Ishikawa (cell line): ENCODE results near the gene CHAT.

ENCODE experiments used
- EGR1 ChIP-seq: IDR thresholded peaks from 2 replicates; pipeline ENCODE4 v1.6.1; 2012
- NFIC ChIP-seq: IDR thresholded peaks from 2 replicates; pipeline ENCODE4 v1.6.1; 2012
- RAD21 ChIP-seq: IDR thresholded peaks from 2 replicates; pipeline ENCODE4 v1.6.1; 2012; ENCODE audit warnings: low read depth
- ZBTB7A ChIP-seq: IDR thresholded peaks from 2 replicates; pipeline ENCODE4 v1.6.1; 2012; ENCODE audit warnings: low read depth
- TF ChIP-seq, protein P1 (sequence below): IDR thresholded peaks from 2 replicates; pipeline ENCODE4 v1.6.1; 2012
- TF ChIP-seq, protein P2 (sequence below): IDR thresholded peaks from 2 replicates; pipeline ENCODE4 v1.6.1; 2012; ENCODE audit warnings: low read depth, mild to moderate bottlenecking
- TF ChIP-seq, protein P3 (sequence below): IDR thresholded peaks from 2 replicates; pipeline ENCODE4 v1.6.1; 2012

DNA sequence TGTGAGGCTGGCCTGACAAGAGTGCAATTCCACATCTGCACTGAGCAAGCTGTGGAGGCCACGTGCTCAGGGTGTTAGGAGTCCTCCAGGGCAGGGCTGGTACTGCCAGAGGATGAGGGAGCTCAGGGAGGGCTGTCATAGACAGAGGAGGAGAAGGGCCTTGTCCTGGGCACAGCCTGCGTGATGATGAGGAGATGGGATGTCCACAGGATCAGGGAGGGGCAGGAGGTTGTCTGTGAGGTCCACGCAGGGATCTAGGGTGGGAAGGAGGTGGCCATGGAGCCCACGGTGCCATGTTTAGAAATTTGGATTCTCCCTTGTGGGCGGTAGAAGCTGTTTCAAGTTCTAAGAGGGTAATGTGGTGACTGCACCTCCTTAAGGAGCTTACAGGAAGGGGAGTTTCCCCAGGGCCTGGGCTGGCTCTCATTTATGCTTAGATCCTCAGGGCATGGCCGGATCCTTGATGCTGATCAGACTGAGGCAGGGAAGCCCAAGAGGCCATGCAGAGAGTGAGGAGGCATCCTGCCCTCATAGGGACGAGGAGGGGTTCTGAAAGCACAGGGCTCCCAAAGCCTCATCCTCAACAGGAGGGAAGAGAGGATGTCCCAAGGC lies 30.3 kb downstream of the CHAT start:
- TF ChIP-seq, protein P1, sequence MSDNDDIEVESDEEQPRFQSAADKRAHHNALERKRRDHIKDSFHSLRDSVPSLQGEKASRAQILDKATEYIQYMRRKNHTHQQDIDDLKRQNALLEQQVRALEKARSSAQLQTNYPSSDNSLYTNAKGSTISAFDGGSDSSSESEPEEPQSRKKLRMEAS: no peak
- TF ChIP-seq, protein P2, sequence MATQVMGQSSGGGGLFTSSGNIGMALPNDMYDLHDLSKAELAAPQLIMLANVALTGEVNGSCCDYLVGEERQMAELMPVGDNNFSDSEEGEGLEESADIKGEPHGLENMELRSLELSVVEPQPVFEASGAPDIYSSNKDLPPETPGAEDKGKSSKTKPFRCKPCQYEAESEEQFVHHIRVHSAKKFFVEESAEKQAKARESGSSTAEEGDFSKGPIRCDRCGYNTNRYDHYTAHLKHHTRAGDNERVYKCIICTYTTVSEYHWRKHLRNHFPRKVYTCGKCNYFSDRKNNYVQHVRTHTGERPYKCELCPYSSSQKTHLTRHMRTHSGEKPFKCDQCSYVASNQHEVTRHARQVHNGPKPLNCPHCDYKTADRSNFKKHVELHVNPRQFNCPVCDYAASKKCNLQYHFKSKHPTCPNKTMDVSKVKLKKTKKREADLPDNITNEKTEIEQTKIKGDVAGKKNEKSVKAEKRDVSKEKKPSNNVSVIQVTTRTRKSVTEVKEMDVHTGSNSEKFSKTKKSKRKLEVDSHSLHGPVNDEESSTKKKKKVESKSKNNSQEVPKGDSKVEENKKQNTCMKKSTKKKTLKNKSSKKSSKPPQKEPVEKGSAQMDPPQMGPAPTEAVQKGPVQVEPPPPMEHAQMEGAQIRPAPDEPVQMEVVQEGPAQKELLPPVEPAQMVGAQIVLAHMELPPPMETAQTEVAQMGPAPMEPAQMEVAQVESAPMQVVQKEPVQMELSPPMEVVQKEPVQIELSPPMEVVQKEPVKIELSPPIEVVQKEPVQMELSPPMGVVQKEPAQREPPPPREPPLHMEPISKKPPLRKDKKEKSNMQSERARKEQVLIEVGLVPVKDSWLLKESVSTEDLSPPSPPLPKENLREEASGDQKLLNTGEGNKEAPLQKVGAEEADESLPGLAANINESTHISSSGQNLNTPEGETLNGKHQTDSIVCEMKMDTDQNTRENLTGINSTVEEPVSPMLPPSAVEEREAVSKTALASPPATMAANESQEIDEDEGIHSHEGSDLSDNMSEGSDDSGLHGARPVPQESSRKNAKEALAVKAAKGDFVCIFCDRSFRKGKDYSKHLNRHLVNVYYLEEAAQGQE: no peak
- TF ChIP-seq EGR1: no peak
- no peak for TF ChIP-seq NFIC
- no peak for TF ChIP-seq RAD21
- TF ChIP-seq, protein P3, sequence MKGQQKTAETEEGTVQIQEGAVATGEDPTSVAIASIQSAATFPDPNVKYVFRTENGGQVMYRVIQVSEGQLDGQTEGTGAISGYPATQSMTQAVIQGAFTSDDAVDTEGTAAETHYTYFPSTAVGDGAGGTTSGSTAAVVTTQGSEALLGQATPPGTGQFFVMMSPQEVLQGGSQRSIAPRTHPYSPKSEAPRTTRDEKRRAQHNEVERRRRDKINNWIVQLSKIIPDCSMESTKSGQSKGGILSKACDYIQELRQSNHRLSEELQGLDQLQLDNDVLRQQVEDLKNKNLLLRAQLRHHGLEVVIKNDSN: no peak
- no peak for TF ChIP-seq ZBTB7A
